Measurements from ENCODE around the gene NPW. TPM values are rescaled to one million over a fixed set of nuclear protein-coding genes. Genes with fewer than 3 reads are reported as not detected.

NPW gene
- total RNA-seq, 1 donor from 2014 or later = not detected

DNA sequence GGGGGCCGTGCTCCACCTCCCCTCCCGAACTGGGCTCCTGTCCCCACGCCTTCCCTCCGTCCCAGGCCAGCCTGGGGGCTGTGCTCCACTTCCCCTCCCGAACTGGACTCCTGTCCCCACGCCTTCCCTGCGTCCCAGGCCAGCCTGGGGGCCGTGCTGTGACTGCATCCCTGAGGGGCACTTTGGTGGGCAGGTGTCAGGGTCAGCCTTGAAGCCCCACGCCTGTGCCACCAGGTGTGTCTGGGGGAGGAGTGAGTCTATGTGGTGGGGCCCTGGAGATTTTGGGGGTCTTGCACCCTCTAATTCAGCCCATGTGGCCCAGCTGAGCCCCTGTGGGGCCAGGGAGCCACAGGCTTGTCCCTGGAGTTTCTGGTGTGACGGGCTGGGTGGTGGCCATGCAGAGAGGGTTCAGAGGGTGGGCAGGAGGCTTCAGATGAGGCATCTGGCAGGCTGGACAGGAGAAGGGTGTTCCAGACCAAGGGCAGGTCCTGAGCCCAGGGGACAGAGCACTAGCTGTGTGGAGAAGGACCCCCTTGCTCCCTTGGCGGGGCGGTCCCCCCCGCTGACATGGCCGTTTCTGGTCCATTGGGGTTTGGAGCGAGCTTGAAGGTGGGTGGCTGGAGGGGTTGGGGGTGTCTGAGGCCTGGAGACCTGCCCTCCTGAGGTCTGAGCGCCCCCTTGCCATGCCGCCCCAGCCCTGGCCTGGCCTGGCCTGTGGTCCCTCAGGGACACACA lies 15.3 kb downstream of the NPW start:
- FAIRE-seq (no peak), DNase-seq (ENCODE audit: low read depth) (no peak)
- H3K36me3 ChIP-seq (ENCODE audit: control insufficient read depth, insufficient read depth, low read length) = peaks cover 2% of the 10 kb centered on the region
- H3K4me3 ChIP-seq (ENCODE audit: low read depth, low read length) = no peak overlapping the region
- no peaks in the 10 kb centered on the region for H3K27me3 ChIP-seq (ENCODE audit: control insufficient read depth, insufficient read depth, low read length)
- TF ChIP-seq, protein P1, sequence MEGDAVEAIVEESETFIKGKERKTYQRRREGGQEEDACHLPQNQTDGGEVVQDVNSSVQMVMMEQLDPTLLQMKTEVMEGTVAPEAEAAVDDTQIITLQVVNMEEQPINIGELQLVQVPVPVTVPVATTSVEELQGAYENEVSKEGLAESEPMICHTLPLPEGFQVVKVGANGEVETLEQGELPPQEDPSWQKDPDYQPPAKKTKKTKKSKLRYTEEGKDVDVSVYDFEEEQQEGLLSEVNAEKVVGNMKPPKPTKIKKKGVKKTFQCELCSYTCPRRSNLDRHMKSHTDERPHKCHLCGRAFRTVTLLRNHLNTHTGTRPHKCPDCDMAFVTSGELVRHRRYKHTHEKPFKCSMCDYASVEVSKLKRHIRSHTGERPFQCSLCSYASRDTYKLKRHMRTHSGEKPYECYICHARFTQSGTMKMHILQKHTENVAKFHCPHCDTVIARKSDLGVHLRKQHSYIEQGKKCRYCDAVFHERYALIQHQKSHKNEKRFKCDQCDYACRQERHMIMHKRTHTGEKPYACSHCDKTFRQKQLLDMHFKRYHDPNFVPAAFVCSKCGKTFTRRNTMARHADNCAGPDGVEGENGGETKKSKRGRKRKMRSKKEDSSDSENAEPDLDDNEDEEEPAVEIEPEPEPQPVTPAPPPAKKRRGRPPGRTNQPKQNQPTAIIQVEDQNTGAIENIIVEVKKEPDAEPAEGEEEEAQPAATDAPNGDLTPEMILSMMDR (IDR thresholded peaks at IDR 0.05; ENCODE audit: insufficient read depth, low read length, severe bottlenecking) = no peak

DNA sequence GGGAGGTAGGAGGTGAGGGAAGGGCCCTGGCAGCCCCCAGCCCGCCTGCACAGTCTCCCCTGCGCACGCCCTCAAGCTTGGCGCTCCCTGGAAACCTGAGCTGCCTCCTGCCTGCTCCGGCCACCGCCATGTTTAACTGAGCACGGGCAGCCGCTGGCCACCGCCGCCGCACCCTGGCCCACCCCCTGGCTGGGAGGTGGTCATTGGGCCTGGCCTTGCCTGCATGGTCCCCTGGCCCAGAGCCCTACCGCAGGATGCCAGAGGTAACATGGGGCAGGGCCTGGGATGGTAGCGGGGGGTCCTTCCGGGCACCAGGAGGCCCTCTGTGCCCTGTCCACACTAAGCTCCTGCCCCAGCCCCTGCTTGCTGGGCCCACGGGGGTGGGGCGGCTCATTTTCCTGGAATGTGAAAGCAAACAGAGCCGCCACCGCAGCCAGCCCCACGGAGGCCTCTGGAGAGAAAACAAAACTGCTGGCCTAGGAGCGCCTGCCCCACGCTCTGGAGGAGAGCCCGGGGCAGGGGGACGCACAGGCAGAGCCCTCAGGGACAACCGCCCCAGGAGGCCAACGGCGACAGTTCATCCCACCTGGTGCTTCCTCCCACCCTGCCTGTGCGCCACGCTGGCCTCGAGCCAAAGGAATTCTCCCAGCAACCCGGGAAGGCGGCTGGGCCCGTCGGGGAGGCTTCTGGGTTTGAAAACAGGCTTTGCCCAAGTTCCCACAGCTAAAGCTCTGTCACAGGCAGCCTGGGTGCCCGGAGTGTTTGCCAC lies 16.0 kb downstream of the NPW start:
- DNase-seq (ENCODE audit: low read depth) (no peak), FAIRE-seq (no peak)
- TF ChIP-seq, protein P1 (IDR thresholded peaks at IDR 0.05; ENCODE audit: insufficient read depth, low read length, severe bottlenecking) = no peak
- Histone ChIP-seq H3K36me3 (ENCODE audit: control insufficient read depth, insufficient read depth, low read length) (peaks cover 2% of the 10 kb centered on the region), H3K27me3 (ENCODE audit: control insufficient read depth, insufficient read depth, low read length) (no peaks in the 10 kb centered on the region), H3K4me3 (ENCODE audit: low read depth, low read length) (no peak overlapping the region)

DNA sequence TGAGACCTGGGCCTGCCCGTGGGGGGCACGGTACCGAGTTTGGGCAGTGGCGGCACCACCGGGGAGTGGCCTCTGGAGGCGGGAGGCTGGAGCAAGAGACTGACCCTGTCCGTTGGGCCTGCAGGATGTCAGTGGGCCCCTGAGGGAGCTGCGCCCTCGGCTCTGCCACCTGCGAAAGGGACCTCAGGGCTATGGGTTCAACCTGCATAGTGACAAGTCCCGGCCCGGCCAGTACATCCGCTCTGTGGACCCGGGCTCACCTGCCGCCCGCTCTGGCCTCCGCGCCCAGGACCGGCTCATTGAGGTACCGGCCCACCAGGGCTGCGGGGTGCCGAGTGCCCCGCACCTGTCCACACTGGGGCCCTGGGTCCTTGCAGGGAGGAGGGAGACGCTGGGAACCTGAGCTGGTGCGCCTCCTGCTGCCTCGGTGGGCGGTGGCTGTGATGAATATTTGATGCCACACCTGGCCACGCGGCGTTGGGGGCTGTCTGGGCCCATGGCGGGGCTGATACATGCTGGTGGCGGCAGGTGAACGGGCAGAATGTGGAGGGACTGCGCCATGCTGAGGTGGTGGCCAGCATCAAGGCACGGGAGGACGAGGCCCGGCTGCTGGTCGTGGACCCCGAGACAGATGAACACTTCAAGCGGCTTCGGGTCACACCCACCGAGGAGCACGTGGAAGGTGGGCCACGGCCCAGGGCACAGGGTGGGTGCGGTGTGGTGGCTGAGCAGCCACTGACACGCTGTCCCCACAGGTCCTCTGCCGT lies 16.8 kb downstream of the NPW start:
- Histone ChIP-seq H3K4me3 (ENCODE audit: low read depth, low read length) (no peak overlapping the region), H3K36me3 (ENCODE audit: control insufficient read depth, insufficient read depth, low read length) (peaks cover 2% of the 10 kb centered on the region), H3K27me3 (ENCODE audit: control insufficient read depth, insufficient read depth, low read length) (no peaks in the 10 kb centered on the region)
- FAIRE-seq = no peak
- DNase-seq (ENCODE audit: low read depth) = no peak
- TF ChIP-seq, protein P1 (IDR thresholded peaks at IDR 0.05; ENCODE audit: insufficient read depth, low read length, severe bottlenecking) = no peak

DNA sequence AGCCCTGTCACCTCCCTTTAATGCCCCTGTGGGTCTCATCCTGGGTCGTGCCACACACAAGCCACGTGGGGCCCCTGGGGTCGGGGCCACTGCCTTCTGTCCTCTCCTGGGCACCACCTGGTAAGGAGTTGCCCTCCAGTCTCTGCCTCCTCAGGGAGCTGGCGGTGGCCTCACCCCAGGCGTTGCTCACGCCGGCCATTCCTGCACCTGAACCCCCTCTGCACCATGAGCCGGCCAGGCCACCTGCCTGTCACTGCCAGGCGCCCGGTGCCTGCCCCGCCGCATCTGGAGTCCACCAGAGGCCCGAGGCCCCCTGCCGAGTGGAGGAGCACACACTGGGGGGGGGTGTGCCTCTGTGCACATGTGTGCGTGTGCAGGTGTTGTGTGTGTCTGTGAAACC lies 17.5 kb downstream of the NPW start:
- Histone ChIP-seq H3K36me3 (ENCODE audit: control insufficient read depth, insufficient read depth, low read length) (peaks cover 2% of the 10 kb centered on the region), H3K4me3 (ENCODE audit: low read depth, low read length) (no peak overlapping the region), H3K27me3 (ENCODE audit: control insufficient read depth, insufficient read depth, low read length) (no peaks in the 10 kb centered on the region)
- DNase-seq (ENCODE audit: low read depth) = no peak
- TF ChIP-seq, protein P1 (IDR thresholded peaks at IDR 0.05; ENCODE audit: insufficient read depth, low read length, severe bottlenecking) = no peak
- FAIRE-seq = no peak

DNA sequence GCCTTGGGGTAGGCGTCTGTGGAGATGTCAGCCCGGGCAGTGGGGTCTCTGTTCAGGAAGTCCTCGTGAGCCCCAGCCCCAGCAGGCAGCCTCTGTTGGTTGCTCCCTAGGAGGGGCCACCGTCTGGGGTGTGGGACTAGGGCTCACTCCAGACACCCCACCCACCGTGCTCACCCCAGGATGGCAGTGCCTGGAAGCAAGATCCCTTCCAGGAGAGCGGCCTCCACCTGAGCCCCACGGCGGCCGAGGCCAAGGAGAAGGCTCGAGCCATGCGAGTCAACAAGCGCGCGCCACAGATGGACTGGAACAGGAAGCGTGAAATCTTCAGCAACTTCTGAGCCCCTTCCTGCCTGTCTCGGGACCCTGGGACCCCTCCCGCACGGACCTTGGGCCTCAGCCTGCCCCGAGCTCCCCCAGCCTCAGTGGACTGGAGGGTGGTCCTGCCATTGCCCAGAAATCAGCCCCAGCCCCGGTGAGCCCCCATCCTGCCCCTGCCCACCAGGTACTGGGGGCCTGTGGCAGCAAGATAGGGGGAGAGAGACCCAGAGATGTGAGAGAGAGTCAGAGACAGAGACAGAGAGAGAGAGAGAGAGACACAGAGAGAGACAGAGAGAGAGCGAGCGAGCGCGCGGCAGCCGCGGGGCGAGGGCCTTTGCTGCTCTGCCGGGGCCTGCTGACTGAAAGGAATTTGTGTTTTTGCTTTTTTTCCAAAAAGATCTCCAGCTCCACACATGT lies 18.2 kb downstream of the NPW start:
- DNase-seq (ENCODE audit: low read depth) (no peak), FAIRE-seq (peak; percentile 97)
- TF ChIP-seq, protein P1 (IDR thresholded peaks at IDR 0.05; ENCODE audit: insufficient read depth, low read length, severe bottlenecking) = no peak

More for the DNA sequence above, 18.2 kb downstream of the NPW start:
- Histone ChIP-seq H3K36me3 (ENCODE audit: control insufficient read depth, insufficient read depth, low read length) (peaks cover 2% of the 10 kb centered on the region), H3K27me3 (ENCODE audit: control insufficient read depth, insufficient read depth, low read length) (no peaks in the 10 kb centered on the region), H3K4me3 (ENCODE audit: low read depth, low read length) (no peak overlapping the region)

Data from bronchial epithelial cell (primary cell).